ENCODE results near the gene HEG1. TPM values are rescaled to one million over a fixed set of nuclear protein-coding genes. Genes with fewer than 3 reads are reported as not detected.

The HEG1 gene
- total and polyA plus RNA-seq, 7 donors: 0.92 to 61.6 (median 24.5) TPM

DNA sequence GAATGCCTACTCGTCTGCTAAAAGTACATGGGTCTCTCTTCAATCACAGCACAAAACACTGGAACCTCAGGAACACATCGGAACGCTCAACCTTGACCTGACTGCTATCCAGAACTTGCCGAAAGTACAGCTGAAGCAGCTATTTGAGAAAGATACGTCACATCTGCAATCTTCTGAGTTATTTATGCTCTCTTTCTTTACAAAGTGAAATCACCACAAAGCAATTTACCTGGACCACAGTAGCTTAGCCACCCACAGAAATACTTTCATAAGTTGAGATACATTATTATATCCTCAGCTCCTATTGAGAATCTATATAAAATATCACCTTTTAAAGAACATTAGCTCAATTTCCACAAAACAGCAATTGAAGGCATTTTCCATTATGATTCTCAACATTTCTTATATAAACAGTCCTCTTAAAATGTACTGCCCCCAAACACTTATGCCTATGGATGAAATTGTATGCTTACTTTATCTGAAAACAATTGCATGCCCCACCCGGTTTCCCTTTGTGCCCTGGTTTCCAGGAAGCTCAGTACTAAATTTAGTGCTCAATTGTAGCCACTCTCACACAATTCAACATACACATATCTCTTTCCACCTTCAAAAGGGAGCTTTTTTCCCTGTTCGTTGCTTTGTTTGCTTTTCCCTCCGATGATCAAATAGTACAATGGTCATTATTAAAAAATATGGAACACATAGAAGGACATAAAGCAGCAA lies 31.8 kb downstream of the HEG1 start:
- WGBS, 2 donors: 66 to 75% methylated on average over 8 of the region's 8 CpGs
- Histone ChIP-seq H3K27ac (peak overlapping the region; percentile 46 to 65 (median 60)), H3K4me3 (no peak overlapping the region), H3K9me3 (no peaks in the 10 kb centered on the region), H3K27me3 (no peaks in the 10 kb centered on the region), H3K4me1 (peaks cover 0 to 36% (median 27%) of the 10 kb centered on the region in 4 donors), H3K36me3 (peaks cover 21 to 71% (median 31%) of the 10 kb centered on the region in 4 donors)
- intact Hi-C loops (cut with DNase I): no loop called here
- DNase-seq: no peak
- TF ChIP-seq EP300 (IDR thresholded peaks at IDR 0.05) (no peak), POLR2AphosphoS5 (IDR thresholded peaks at IDR 0.05) (no peak), POLR2A (IDR thresholded peaks at IDR 0.05) (no peak)
- TF ChIP-seq, protein P1, sequence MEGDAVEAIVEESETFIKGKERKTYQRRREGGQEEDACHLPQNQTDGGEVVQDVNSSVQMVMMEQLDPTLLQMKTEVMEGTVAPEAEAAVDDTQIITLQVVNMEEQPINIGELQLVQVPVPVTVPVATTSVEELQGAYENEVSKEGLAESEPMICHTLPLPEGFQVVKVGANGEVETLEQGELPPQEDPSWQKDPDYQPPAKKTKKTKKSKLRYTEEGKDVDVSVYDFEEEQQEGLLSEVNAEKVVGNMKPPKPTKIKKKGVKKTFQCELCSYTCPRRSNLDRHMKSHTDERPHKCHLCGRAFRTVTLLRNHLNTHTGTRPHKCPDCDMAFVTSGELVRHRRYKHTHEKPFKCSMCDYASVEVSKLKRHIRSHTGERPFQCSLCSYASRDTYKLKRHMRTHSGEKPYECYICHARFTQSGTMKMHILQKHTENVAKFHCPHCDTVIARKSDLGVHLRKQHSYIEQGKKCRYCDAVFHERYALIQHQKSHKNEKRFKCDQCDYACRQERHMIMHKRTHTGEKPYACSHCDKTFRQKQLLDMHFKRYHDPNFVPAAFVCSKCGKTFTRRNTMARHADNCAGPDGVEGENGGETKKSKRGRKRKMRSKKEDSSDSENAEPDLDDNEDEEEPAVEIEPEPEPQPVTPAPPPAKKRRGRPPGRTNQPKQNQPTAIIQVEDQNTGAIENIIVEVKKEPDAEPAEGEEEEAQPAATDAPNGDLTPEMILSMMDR (IDR thresholded peaks at IDR 0.05): no peak

DNA sequence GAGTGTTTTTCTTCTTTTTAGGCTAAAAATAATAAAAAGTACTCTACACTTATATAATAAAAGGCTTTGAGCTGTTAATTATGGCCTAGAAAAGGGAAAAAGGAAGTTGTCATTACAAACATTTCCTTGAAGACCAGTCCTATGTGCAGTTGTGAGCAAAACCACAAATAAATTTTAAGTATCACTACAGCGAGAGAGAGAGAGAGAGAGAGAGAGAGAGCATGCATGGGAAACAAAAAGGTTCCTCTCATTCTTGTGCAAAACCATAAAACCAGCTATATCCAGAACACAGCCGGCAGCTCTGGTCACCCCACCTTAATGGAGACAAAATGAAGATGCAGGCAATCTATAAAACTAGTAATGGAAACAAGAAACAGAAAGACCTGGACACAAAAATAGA lies 33.6 kb downstream of the HEG1 start:
- 47 to 80% methylated on average over 2 of the region's 2 CpGs for WGBS, 2 donors
- intact Hi-C loops (cut with DNase I): no loop called here
- Histone ChIP-seq H3K36me3 (peaks cover 17 to 71% (median 29%) of the 10 kb centered on the region in 4 donors), H3K9me3 (no peaks in the 10 kb centered on the region), H3K4me1 (peaks cover 0 to 29% (median 23%) of the 10 kb centered on the region in 4 donors), H3K4me3 (no peak overlapping the region), H3K27me3 (no peaks in the 10 kb centered on the region), H3K27ac (no peak overlapping the region)
- TF ChIP-seq, protein P1 (IDR thresholded peaks at IDR 0.05): no peak
- TF ChIP-seq POLR2A (IDR thresholded peaks at IDR 0.05) (no peak), POLR2AphosphoS5 (IDR thresholded peaks at IDR 0.05) (no peak), EP300 (IDR thresholded peaks at IDR 0.05) (no peak)
- DNase-seq: no peak

DNA sequence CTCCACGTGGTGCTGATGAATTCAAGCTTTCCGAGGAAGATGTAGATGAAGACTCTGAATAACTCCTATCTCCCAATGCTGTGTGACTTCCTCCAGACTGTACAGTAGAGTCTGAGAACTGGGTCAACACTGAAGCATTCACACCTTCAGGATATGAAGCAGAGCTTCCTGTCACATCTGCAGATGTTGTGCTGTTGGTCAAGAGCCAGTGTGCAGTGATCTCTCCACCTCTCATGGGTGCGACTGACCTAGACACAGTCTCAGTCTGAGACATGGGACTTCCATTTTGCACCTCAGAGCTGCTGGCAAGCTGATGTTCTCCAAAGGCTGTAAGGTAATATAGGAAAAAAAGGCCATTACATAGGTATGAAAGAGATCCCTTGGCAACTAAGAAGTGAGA lies 36.5 kb downstream of the HEG1 start:
- H3K9me3 ChIP-seq: no peaks in the 10 kb centered on the region
- no peak overlapping the region for H3K27ac ChIP-seq
- intact Hi-C loops (cut with DNase I): no loop called here
- DNase-seq: no peak
- no peaks in the 10 kb centered on the region for H3K27me3 ChIP-seq
- TF ChIP-seq, protein P1 (IDR thresholded peaks at IDR 0.05): no peak
- no peak for TF ChIP-seq POLR2A (IDR thresholded peaks at IDR 0.05)
- no peak for TF ChIP-seq POLR2AphosphoS5 (IDR thresholded peaks at IDR 0.05)
- no peak for TF ChIP-seq EP300 (IDR thresholded peaks at IDR 0.05)
- H3K4me1 ChIP-seq: peaks cover 0 to 19% (median 6%) of the 10 kb centered on the region in 4 donors
- peaks cover 5 to 81% (median 22%) of the 10 kb centered on the region in 4 donors for H3K36me3 ChIP-seq
- 94% methylated on average over 3 of the region's 3 CpGs for whole genome bisulfite sequencing, 2 donors
- no peak overlapping the region for H3K4me3 ChIP-seq

DNA sequence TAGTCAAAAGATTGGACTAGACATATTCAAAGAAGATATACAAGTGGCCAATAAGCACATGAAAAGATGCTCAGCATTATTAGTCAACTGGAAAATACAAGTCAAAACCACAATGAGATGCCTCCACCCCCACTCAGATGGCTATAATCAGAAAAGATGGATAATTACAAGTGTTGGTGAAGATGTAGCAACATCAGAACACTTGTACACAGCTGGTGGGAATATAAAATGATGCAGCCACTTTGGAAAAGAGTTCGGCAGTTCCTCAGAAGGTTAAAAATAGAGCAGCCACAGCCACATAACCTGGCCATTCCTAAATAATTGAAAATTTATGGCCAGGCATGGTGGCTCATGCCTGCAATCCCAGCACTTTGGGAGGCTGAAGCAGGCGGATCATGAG lies 38.4 kb downstream of the HEG1 start:
- Histone ChIP-seq H3K4me3 (no peak overlapping the region), H3K27ac (no peak overlapping the region), H3K4me1 (peaks cover 0 to 8% (median 2%) of the 10 kb centered on the region in 4 donors), H3K9me3 (no peaks in the 10 kb centered on the region), H3K36me3 (peaks cover 19 to 97% (median 40%) of the 10 kb centered on the region in 4 donors), H3K27me3 (no peaks in the 10 kb centered on the region)
- no peak for DNase-seq
- intact Hi-C loops (cut with DNase I): no loop called here
- WGBS, 2 donors: 92% methylated on average over 2 of the region's 2 CpGs
- TF ChIP-seq, protein P1 (IDR thresholded peaks at IDR 0.05): no peak
- TF ChIP-seq POLR2AphosphoS5 (IDR thresholded peaks at IDR 0.05) (no peak), POLR2A (IDR thresholded peaks at IDR 0.05) (no peak), EP300 (IDR thresholded peaks at IDR 0.05) (no peak)

All from sigmoid colon (tissue), 7 donors.